ENCODE results near the gene CCDC88C. TPM values are rescaled to one million over a fixed set of nuclear protein-coding genes. Genes with fewer than 3 reads are reported as not detected.
"Not testable (repeated sequence)": the region's sequence is repeated elsewhere in the genome, so short reads cannot be mapped to it uniquely, and the experiment has no call there.

The CCDC88C gene
- total RNA-seq, 1 donor: 0.36 TPM

DNA sequence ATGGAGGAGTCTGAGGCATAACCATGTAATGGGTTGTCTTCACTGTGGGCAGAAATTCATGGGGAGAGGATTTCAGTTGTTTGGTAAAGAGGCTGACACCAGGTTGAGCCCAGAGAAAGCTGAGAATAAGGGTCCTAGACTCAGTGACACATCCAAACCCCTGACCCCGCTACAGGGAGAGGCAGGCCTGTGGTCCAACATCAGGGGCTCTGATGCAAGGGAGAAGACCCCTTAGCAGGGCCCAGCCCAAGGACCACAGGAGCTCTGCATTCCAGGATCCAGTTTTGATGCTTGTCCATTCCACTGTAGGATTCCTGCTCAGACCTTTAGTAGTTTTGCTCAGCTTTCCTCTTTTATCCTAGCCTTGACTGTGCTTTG lies 188.6 kb downstream of the CCDC88C start:
- no peak overlapping the region for H2AFZ ChIP-seq (ENCODE audit: low read length)

GRCh38 chr14:91228112-91229004 lies 189.3 kb downstream of the CCDC88C start:
- Histone ChIP-seq H3K4me2 (ENCODE audit: insufficient read depth, low read length) (peak overlapping the region; percentile 39), H3K27me3 (ENCODE audit: insufficient read depth, low read length) (no peaks in the 10 kb centered on the region), H2AFZ (ENCODE audit: low read length) (no peak overlapping the region), H4K20me1 (ENCODE audit: insufficient read depth, low read length) (no peaks in the 10 kb centered on the region), H3K36me3 (ENCODE audit: insufficient read depth, low read length) (peaks cover 10% of the 10 kb centered on the region), H3K9me3 (ENCODE audit: low read depth, low read length) (no peaks in the 10 kb centered on the region), H3K27ac (ENCODE audit: low read depth, low read length) (peak overlapping the region; percentile 74), H3K79me2 (ENCODE audit: insufficient read depth, low read length) (no peaks in the 10 kb centered on the region), H3K4me1 (ENCODE audit: insufficient read depth, low read length) (peaks cover 49% of the 10 kb centered on the region), H3K4me3 (ENCODE audit: insufficient read depth, low read length) (no peak overlapping the region)
- TF ChIP-seq, protein P1, sequence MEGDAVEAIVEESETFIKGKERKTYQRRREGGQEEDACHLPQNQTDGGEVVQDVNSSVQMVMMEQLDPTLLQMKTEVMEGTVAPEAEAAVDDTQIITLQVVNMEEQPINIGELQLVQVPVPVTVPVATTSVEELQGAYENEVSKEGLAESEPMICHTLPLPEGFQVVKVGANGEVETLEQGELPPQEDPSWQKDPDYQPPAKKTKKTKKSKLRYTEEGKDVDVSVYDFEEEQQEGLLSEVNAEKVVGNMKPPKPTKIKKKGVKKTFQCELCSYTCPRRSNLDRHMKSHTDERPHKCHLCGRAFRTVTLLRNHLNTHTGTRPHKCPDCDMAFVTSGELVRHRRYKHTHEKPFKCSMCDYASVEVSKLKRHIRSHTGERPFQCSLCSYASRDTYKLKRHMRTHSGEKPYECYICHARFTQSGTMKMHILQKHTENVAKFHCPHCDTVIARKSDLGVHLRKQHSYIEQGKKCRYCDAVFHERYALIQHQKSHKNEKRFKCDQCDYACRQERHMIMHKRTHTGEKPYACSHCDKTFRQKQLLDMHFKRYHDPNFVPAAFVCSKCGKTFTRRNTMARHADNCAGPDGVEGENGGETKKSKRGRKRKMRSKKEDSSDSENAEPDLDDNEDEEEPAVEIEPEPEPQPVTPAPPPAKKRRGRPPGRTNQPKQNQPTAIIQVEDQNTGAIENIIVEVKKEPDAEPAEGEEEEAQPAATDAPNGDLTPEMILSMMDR (IDR thresholded peaks at IDR 0.05; ENCODE audit: extremely low read depth, low read depth, low read length): no peak
- DNase-seq (ENCODE audit: insufficient read length, low spot score, missing footprints): peak; percentile 90

More for the DNA sequence above, 188.6 kb downstream of the CCDC88C start:
- Histone ChIP-seq H3K79me2 (ENCODE audit: insufficient read depth, low read length) (no peaks in the 10 kb centered on the region), H3K4me2 (ENCODE audit: insufficient read depth, low read length) (peak overlapping the region; percentile 40), H3K36me3 (ENCODE audit: insufficient read depth, low read length) (peaks cover 10% of the 10 kb centered on the region), H3K9me3 (ENCODE audit: low read depth, low read length) (no peaks in the 10 kb centered on the region), H3K27ac (ENCODE audit: low read depth, low read length) (peak overlapping the region; percentile 74), H3K4me1 (ENCODE audit: insufficient read depth, low read length) (peaks cover 49% of the 10 kb centered on the region), H3K27me3 (ENCODE audit: insufficient read depth, low read length) (no peaks in the 10 kb centered on the region), H4K20me1 (ENCODE audit: insufficient read depth, low read length) (no peaks in the 10 kb centered on the region), H3K4me3 (ENCODE audit: insufficient read depth, low read length) (no peak overlapping the region)
- TF ChIP-seq, protein P1 (IDR thresholded peaks at IDR 0.05; ENCODE audit: extremely low read depth, low read depth, low read length): no peak
- DNase-seq (ENCODE audit: insufficient read length, low spot score, missing footprints): no peak

- TF ChIP-seq, protein P1 (IDR thresholded peaks at IDR 0.05; ENCODE audit: extremely low read depth, low read depth, low read length): no peak
- H3K4me2 ChIP-seq (ENCODE audit: insufficient read depth, low read length): no peak overlapping the region
- no peak overlapping the region for H3K4me3 ChIP-seq (ENCODE audit: insufficient read depth, low read length)
- H3K9me3 ChIP-seq (ENCODE audit: low read depth, low read length): no peaks in the 10 kb centered on the region
- H4K20me1 ChIP-seq (ENCODE audit: insufficient read depth, low read length): no peaks in the 10 kb centered on the region
- peaks cover 3% of the 10 kb centered on the region for H3K36me3 ChIP-seq (ENCODE audit: insufficient read depth, low read length)
- no peak for DNase-seq (ENCODE audit: insufficient read length, low spot score, missing footprints)
- no peak overlapping the region for H2AFZ ChIP-seq (ENCODE audit: low read length)
- peak overlapping the region; percentile 74 for H3K27ac ChIP-seq (ENCODE audit: low read depth, low read length)
- no peaks in the 10 kb centered on the region for H3K27me3 ChIP-seq (ENCODE audit: insufficient read depth, low read length)
- peaks cover 49% of the 10 kb centered on the region for H3K4me1 ChIP-seq (ENCODE audit: insufficient read depth, low read length)
- H3K79me2 ChIP-seq (ENCODE audit: insufficient read depth, low read length): no peaks in the 10 kb centered on the region
These were observed 190.4 kb downstream of the CCDC88C start for GRCh38 chr14:91227183-91227628.

- not testable (repeated sequence) for H3K79me2 ChIP-seq (ENCODE audit: insufficient read depth, low read length); H2AFZ ChIP-seq (ENCODE audit: low read length); H3K9me3 ChIP-seq (ENCODE audit: low read depth, low read length); H3K4me3 ChIP-seq (ENCODE audit: insufficient read depth, low read length); H3K4me2 ChIP-seq (ENCODE audit: insufficient read depth, low read length); DNase-seq (ENCODE audit: insufficient read length, low spot score, missing footprints); H4K20me1 ChIP-seq (ENCODE audit: insufficient read depth, low read length); H3K36me3 ChIP-seq (ENCODE audit: insufficient read depth, low read length); H3K27me3 ChIP-seq (ENCODE audit: insufficient read depth, low read length); H3K27ac ChIP-seq (ENCODE audit: low read depth, low read length)
- peaks cover 49% of the 10 kb centered on the region for H3K4me1 ChIP-seq (ENCODE audit: insufficient read depth, low read length)
These were observed 191.3 kb downstream of the CCDC88C start for GRCh38 chr14:91226360-91226759.

All from osteoblast (primary cell).